A549 (cell line): ENCODE measurements around the gene SAAL1. TPM values are rescaled to one million over a fixed set of nuclear protein-coding genes. Genes with fewer than 3 reads are reported as not detected.

ENCODE experiments used
- ATAC-seq, 2 experiments: fragments of 200-7000 bp in 1 of 2; fragments of >200 bp in 1 of 2; cut with Nextera tagmentation in 1 of 2; cut with Tn5 transposase in 1 of 2; 3 replicates each; pipeline versions ENCODE4 v1.8.0 to v1.9.1; 2018 to 2020; ENCODE audit warnings: mild to moderate bottlenecking in 1 of 2, moderate library complexity in 1 of 2
- CTCF ChIA-PET: fragments of 300-600 bp; sonication (Branson Sonifier 250); formaldehyde crosslinking; extraction: SDS; loops from one replicate; lab custom pipeline; 2021; ENCODE audit warnings: antibody characterized with exemption, inconsistent platforms; lab: Yijun Ruan, JAX
- POLR2A ChIA-PET: fragments of 350-600 bp; formaldehyde crosslinking; extraction: SDS; loops from one replicate; lab custom pipeline; 2021; ENCODE audit warnings: antibody characterized with exemption, inconsistent platforms; lab: Yijun Ruan, JAX
- DNase-seq, 2 experiments: peaks; one replicate each; pipeline versions ENCODE4 v3.0.0 to v3.0.0-alpha.2; 2011 to 2016; ENCODE audit warnings: low read depth in 1 of 2, low spot score in 1 of 2
- FAIRE-seq: peaks from 2 replicates; lab custom pipeline; 2011; peaks lifted over from hg19 to GRCh38; lab: Jason Lieb, UNC
- H3K27ac ChIP-seq, 2 experiments: fragments of >200 bp; sonication (Bioruptor Twin); formaldehyde crosslinking; 3 replicates each; pipeline ENCODE4 v1.5.1; 2016 to 2017
- H3K4me1 ChIP-seq: fragments of >200 bp; sonication (Bioruptor Twin); formaldehyde crosslinking; 3 replicates; pipeline ENCODE4 v1.6.1; 2016
- H3K4me2 ChIP-seq: fragments of >200 bp; sonication (Bioruptor Twin); formaldehyde crosslinking; 3 replicates; pipeline ENCODE4 v1.6.1; 2016
- H3K4me3 ChIP-seq: fragments of >200 bp; sonication (Bioruptor Twin); formaldehyde crosslinking; 3 replicates; pipeline ENCODE4 v1.5.1; 2016
- H3K9me3 ChIP-seq: fragments of >200 bp; sonication (Bioruptor Twin); formaldehyde crosslinking; 3 replicates; pipeline ENCODE4 v1.6.1; 2016
- CEBPB ChIP-seq, 2 experiments: fragments of >200 bp in 1 of 2; sonication (Bioruptor Twin) in 1 of 2; formaldehyde crosslinking in 1 of 2; IDR thresholded peaks; 2 replicates each; pipeline ENCODE4 v1.6.1; 2012 to 2016
- CHD2 ChIP-seq: fragments of 150-350 bp; IDR thresholded peaks from 2 replicates; pipeline ENCODE4 v1.6.1; 2014; ENCODE audit warnings: low read length; ENCODE audit not compliant: partially characterized antibody
- EHF ChIP-seq: fragments of 250-450 bp; sonication (Bioruptor Pico); IDR thresholded peaks from 2 replicates; pipeline ENCODE4 v1.5.0; 2020; ENCODE audit warnings: mild to moderate bottlenecking
- EHMT2 ChIP-seq: fragments of 200-600 bp; sonication (generic); IDR thresholded peaks from 2 replicates; pipeline ENCODE4 v1.6.1; 2016; ENCODE audit warnings: antibody characterized with exemption, low read depth, mild to moderate bottlenecking, moderate library complexity
- EP300 ChIP-seq, 2 experiments: fragments of >200 bp; sonication (Bioruptor Twin); formaldehyde crosslinking; IDR thresholded peaks; 2 replicates in 1 of 2; 3 replicates in 1 of 2; pipeline ENCODE4 v1.6.1; 2016 to 2017
- FOSL2 ChIP-seq, 2 experiments: fragments of 450-650 bp in 1 of 2; fragments of >200 bp in 1 of 2; sonication (Bioruptor Twin) in 1 of 2; formaldehyde crosslinking; IDR thresholded peaks; 2 replicates each; pipeline versions ENCODE4 v1.5.0 to v1.6.1; 2016 to 2020; ENCODE audit warnings: mild to moderate bottlenecking in 1 of 2, moderate library complexity in 1 of 2
- FOXS1 ChIP-seq: fragments of 250-450 bp; sonication (Bioruptor Pico); IDR thresholded peaks from 2 replicates; pipeline ENCODE4 v1.5.0; 2020; ENCODE audit warnings: mild to moderate bottlenecking, moderate library complexity
- GATA3 ChIP-seq: IDR thresholded peaks from 2 replicates; pipeline ENCODE4 v1.6.1; 2012; ENCODE audit warnings: borderline replicate concordance
- HES2 ChIP-seq: fragments of >200 bp; sonication (Bioruptor Twin); formaldehyde crosslinking; IDR thresholded peaks from 2 replicates; pipeline ENCODE4 v1.6.1; 2016
- HOXA7 ChIP-seq: fragments of 250-450 bp; sonication (Bioruptor Pico); IDR thresholded peaks from 2 replicates; pipeline ENCODE4 v1.5.0; 2020; ENCODE audit warnings: mild to moderate bottlenecking, moderate library complexity
- HOXB13 ChIP-seq: fragments of 250-450 bp; sonication (Bioruptor Pico); IDR thresholded peaks from 2 replicates; pipeline ENCODE4 v1.5.0; 2020; ENCODE audit warnings: low read depth, mild to moderate bottlenecking, moderate library complexity
- JUN ChIP-seq, 2 experiments: fragments of >200 bp; sonication (Bioruptor Twin); formaldehyde crosslinking; IDR thresholded peaks; 2 replicates in 1 of 2; 3 replicates in 1 of 2; pipeline ENCODE4 v1.6.1; 2016 to 2017
- JUNB ChIP-seq: fragments of >200 bp; sonication (Bioruptor Twin); formaldehyde crosslinking; IDR thresholded peaks from 2 replicates; pipeline ENCODE4 v1.6.1; 2016
- KDM5A ChIP-seq: fragments of 200-600 bp; sonication (generic); IDR thresholded peaks from 2 replicates; pipeline ENCODE4 v1.6.1; 2016; ENCODE audit warnings: antibody characterized with exemption, mild to moderate bottlenecking
- MAFK ChIP-seq: fragments of 450-650 bp; IDR thresholded peaks from 2 replicates; pipeline ENCODE4 v1.6.1; 2014; ENCODE audit not compliant: partially characterized antibody
- PBX3 ChIP-seq: IDR thresholded peaks from 2 replicates; pipeline ENCODE4 v1.6.1; 2012
- RFX5 ChIP-seq: fragments of 450-650 bp; IDR thresholded peaks from 2 replicates; pipeline ENCODE4 v1.7.1; 2014; ENCODE audit warnings: antibody characterized with exemption, mild to moderate bottlenecking, moderate library complexity
- SMC3 ChIP-seq: fragments of >200 bp; sonication (Bioruptor Twin); formaldehyde crosslinking; IDR thresholded peaks from 3 replicates; pipeline ENCODE4 v1.6.1; 2018; ENCODE audit warnings: inconsistent platforms
- TFCP2L1 ChIP-seq: fragments of 250-450 bp; sonication (Bioruptor Pico); IDR thresholded peaks from 2 replicates; pipeline ENCODE4 v1.5.0; 2021; ENCODE audit warnings: mild to moderate bottlenecking
- ZC3H11A ChIP-seq: fragments of 450-650 bp; IDR thresholded peaks from 2 replicates; pipeline ENCODE4 v1.6.1; 2014; ENCODE audit warnings: antibody characterized with exemption, mild to moderate bottlenecking
- ZFP36 ChIP-seq: fragments of 450-650 bp; IDR thresholded peaks from 2 replicates; pipeline ENCODE4 v1.6.1; 2014; ENCODE audit warnings: borderline replicate concordance; ENCODE audit not compliant: partially characterized antibody
- WGBS: methylation state at CpG from one replicate; pipeline ENCODE4 v1.1.6; 2017; ENCODE audit errors: missing lambda C conversion rate; 5-methylcytosine and 5-hydroxymethylcytosine counted together
- polyA plus RNA-seq, 4 experiments: library from polyadenylated mRNA; depleted of rRNA in 3 of 4; stranded (reverse); fragments of >200 nt; fragmentation: RNase III in 1 of 4; extraction: RNeasy Plus Mini Kit Qiagen cat#74134 plus additional on column Dnase treatment in 1 of 4; gene quantifications; 2 replicates in 3 of 4; 3 replicates in 1 of 4; pipeline ENCODE4 v1.2.3, GENCODE V29; 2011 to 2017
- TF ChIP-seq, protein P1 (sequence below): fragments of 200-600 bp; sonication (generic); IDR thresholded peaks from 2 replicates; pipeline ENCODE4 v1.6.1; 2016; ENCODE audit warnings: antibody characterized with exemption, mild to moderate bottlenecking, moderate library complexity

SAAL1 gene
- polyA plus RNA-seq, 2 of the 4 experiments (the other 2 are of a cell fraction): 46.5 to 56.3 TPM

GRCh38 chr11:18065572-18065971 lies 40.3 kb downstream of the SAAL1 start (continued):
- TF ChIP-seq, protein P1, sequence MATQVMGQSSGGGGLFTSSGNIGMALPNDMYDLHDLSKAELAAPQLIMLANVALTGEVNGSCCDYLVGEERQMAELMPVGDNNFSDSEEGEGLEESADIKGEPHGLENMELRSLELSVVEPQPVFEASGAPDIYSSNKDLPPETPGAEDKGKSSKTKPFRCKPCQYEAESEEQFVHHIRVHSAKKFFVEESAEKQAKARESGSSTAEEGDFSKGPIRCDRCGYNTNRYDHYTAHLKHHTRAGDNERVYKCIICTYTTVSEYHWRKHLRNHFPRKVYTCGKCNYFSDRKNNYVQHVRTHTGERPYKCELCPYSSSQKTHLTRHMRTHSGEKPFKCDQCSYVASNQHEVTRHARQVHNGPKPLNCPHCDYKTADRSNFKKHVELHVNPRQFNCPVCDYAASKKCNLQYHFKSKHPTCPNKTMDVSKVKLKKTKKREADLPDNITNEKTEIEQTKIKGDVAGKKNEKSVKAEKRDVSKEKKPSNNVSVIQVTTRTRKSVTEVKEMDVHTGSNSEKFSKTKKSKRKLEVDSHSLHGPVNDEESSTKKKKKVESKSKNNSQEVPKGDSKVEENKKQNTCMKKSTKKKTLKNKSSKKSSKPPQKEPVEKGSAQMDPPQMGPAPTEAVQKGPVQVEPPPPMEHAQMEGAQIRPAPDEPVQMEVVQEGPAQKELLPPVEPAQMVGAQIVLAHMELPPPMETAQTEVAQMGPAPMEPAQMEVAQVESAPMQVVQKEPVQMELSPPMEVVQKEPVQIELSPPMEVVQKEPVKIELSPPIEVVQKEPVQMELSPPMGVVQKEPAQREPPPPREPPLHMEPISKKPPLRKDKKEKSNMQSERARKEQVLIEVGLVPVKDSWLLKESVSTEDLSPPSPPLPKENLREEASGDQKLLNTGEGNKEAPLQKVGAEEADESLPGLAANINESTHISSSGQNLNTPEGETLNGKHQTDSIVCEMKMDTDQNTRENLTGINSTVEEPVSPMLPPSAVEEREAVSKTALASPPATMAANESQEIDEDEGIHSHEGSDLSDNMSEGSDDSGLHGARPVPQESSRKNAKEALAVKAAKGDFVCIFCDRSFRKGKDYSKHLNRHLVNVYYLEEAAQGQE: no peak
- TF ChIP-seq GATA3 (no peak), TFCP2L1 (CRISPR knock-in tag) (no peak), HOXA7 (CRISPR knock-in tag) (no peak)

- no peaks in the 10 kb centered on the region for H3K4me1 ChIP-seq
- 73% methylated on average over 7 of the region's 7 CpGs for WGBS
- no peaks in the 10 kb centered on the region for H3K9me3 ChIP-seq
- no peak overlapping the region for H3K27ac ChIP-seq
- CTCF ChIA-PET: interaction anchor here (0.8 to 1.6 kb wide), 2 partner anchors 41 to 51 kb away, joined by 3 to 4 read pairs; partner anchors contain the start of gene SAAL1
- no peak for ATAC-seq
- POLR2A ChIA-PET: no interaction called here
- no peak for TF ChIP-seq ZFP36
- peak; percentile 42 for TF ChIP-seq MAFK
- DNase-seq: no peak
- no peak overlapping the region for H3K4me2 ChIP-seq
- no peak for FAIRE-seq
- H3K4me3 ChIP-seq: no peak overlapping the region
Observed at GRCh38 chr11:18064450-18065054, 41.3 kb downstream of the SAAL1 start.

DNA sequence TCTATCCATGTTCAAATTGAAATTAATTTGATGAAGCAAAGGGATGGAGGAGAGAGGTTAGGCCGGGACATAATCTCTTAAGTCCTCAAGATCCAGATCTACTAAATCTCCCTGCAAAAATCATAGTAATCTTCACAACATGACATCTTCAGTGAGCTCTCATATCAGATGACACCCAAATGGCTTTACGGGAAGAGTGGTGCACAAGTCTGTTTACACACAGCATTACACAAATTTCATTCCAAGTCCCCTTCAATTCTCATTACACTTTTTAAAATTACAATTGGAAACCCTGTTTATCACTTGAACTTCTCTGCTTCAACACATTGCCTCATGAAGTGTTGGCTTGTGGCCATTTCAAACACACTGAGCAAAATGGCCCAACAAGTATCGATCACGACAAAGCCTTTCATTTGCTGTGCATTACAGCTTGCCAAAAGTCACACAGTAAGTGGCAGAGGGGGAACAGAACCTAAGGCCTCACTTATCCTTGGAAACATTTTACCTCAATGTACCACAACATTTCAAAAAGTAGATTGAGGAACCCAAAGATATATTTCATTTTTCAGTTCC lies 41.9 kb downstream of the SAAL1 start:
- WGBS: 77% methylated on average over 4 of the region's 4 CpGs
- FAIRE-seq: no peak
- TF ChIP-seq ZFP36: no peak
- TF ChIP-seq TFCP2L1 (CRISPR knock-in tag): no peak
- no peak for TF ChIP-seq FOXS1 (CRISPR knock-in tag)
- TF ChIP-seq EHF (CRISPR knock-in tag): no peak
- no peak for TF ChIP-seq EHMT2
- no peak for TF ChIP-seq ZC3H11A
- no peak for TF ChIP-seq KDM5A
- no peak for TF ChIP-seq FOSL2 (IDR thresholded peaks at IDR 0.05)
- no peak for TF ChIP-seq FOSL2 (CRISPR knock-in tag; IDR thresholded peaks at IDR 0.05)
- no peak for TF ChIP-seq JUNB
- no peak for TF ChIP-seq EP300 (IDR thresholded peaks at IDR 0.05)
- no peak for TF ChIP-seq SMC3
- no peak for TF ChIP-seq HES2
- TF ChIP-seq JUN (IDR thresholded peaks at IDR 0.05): no peak
- no peak for TF ChIP-seq GATA3
- TF ChIP-seq HOXB13 (CRISPR knock-in tag): no peak
- TF ChIP-seq CHD2: no peak
- TF ChIP-seq RFX5: no peak
- TF ChIP-seq CEBPB (IDR thresholded peaks at IDR 0.05): no peak
- TF ChIP-seq PBX3: no peak
- TF ChIP-seq, all 56 proteins: peak for 0
- ATAC-seq (no peak), DNase-seq (no peak)
- POLR2A ChIA-PET: no interaction called here
- Histone ChIP-seq H3K4me1 (no peaks in the 10 kb centered on the region), H3K27ac (no peak overlapping the region), H3K4me3 (no peak overlapping the region), H3K4me2 (no peak overlapping the region), H3K9me3 (no peaks in the 10 kb centered on the region)
- CTCF ChIA-PET: interaction anchor here (1.0 to 1.6 kb wide), 2 partner anchors 52 to 97 kb away, joined by 3 to 4 read pairs; no protein-coding TSS in a partner anchor
